ENCODE data around the gene URB2. TPM values are rescaled to one million over a fixed set of nuclear protein-coding genes. Genes with fewer than 3 reads are reported as not detected.

Gene URB2
- total and polyA plus RNA-seq, 2 experiments from 2014 or later = 7.6 to 44.3 TPM

DNA sequence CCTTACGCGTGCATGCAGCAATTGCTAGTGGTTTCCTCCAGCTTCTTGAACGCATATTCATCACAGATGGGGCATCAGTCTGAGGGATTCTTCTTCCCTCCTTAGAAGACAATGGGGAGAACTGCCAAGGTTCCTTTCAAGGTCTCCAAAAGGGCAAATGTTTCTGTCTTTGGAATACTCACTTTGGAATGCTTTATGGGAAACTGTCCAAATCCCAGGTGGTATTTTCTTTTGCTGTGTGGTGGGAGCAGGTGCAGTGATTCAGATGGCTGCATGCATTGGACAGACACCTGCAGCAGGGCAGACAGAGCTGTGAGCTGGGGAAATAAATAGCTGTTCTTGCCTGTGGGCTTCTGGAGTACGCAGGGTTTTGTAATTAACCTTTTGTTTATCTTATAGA lies 40.5 kb downstream of the URB2 start (continued):
- TF ChIP-seq, protein P1, sequence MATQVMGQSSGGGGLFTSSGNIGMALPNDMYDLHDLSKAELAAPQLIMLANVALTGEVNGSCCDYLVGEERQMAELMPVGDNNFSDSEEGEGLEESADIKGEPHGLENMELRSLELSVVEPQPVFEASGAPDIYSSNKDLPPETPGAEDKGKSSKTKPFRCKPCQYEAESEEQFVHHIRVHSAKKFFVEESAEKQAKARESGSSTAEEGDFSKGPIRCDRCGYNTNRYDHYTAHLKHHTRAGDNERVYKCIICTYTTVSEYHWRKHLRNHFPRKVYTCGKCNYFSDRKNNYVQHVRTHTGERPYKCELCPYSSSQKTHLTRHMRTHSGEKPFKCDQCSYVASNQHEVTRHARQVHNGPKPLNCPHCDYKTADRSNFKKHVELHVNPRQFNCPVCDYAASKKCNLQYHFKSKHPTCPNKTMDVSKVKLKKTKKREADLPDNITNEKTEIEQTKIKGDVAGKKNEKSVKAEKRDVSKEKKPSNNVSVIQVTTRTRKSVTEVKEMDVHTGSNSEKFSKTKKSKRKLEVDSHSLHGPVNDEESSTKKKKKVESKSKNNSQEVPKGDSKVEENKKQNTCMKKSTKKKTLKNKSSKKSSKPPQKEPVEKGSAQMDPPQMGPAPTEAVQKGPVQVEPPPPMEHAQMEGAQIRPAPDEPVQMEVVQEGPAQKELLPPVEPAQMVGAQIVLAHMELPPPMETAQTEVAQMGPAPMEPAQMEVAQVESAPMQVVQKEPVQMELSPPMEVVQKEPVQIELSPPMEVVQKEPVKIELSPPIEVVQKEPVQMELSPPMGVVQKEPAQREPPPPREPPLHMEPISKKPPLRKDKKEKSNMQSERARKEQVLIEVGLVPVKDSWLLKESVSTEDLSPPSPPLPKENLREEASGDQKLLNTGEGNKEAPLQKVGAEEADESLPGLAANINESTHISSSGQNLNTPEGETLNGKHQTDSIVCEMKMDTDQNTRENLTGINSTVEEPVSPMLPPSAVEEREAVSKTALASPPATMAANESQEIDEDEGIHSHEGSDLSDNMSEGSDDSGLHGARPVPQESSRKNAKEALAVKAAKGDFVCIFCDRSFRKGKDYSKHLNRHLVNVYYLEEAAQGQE (IDR thresholded peaks at IDR 0.05; ENCODE audit: unreplicated experiment) = no peak

DNA sequence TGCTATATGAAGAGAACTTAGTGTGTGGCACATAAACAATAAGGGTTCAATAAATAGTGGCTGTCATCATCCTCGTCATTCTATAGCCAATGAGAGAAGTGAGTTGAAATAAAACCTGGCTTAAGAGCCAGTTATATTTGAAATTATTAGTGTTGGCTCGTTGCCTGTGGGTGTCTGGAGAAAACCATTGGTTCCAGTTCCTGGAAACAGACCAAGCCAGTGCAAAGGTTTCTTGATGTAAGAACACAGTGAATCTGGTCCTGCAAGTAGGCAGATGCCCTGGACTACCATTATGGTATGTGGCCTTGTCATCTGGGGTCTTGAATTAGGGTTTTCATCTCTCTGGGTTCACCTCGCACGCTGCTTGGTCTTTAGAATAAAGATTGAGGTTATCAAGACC lies 43.3 kb downstream of the URB2 start:
- ATAC-seq (no peak), DNase-seq (ENCODE audit: low spot score) (no peak)
- no peaks in the 10 kb centered on the region for H3K9me3 Mint-ChIP-seq
- Histone ChIP-seq H3K27ac (ENCODE audit: low read depth) (no peak overlapping the region), H3K4me3 (no peak overlapping the region), H3K4me1 (ENCODE audit: insufficient read depth) (no peaks in the 10 kb centered on the region), H3K79me2 (replicated peaks; ENCODE audit: insufficient read depth) (no peaks in the 10 kb centered on the region), H3K4me2 (no peak overlapping the region), H2AFZ (no peak overlapping the region), H3K36me3 (ENCODE audit: insufficient read depth) (no peaks in the 10 kb centered on the region), H3F3A (replicated peaks; ENCODE audit: low read depth) (no peaks in the 10 kb centered on the region), H4K20me1 (replicated peaks; ENCODE audit: insufficient read depth) (0 out of 2 replicates have a peak, but pooled peaks cover 3% of the 10 kb centered on the region), H3K27me3 (ENCODE audit: insufficient read depth) (no peaks in the 10 kb centered on the region), H3K9me2 (ENCODE audit: insufficient read depth) (no peaks in the 10 kb centered on the region)
- H3K4me1 Mint-ChIP-seq = no peaks in the 10 kb centered on the region; the same call in 2 of the 3 replicates
- no peak overlapping the region for H3K4me3 Mint-ChIP-seq
- peaks cover 2% of the 10 kb centered on the region for H3K27me3 Mint-ChIP-seq (ENCODE audit: insufficient read depth, low read depth, poor library complexity)
- H3K36me3 Mint-ChIP-seq (ENCODE audit: low read depth) = no peaks in the 10 kb centered on the region
- H3K27ac Mint-ChIP-seq = no peak overlapping the region
- TF ChIP-seq CREB1 (CRISPR knock-in tag; IDR thresholded peaks at IDR 0.05; ENCODE audit: low read depth) = no peak
- TF ChIP-seq, protein P2, sequence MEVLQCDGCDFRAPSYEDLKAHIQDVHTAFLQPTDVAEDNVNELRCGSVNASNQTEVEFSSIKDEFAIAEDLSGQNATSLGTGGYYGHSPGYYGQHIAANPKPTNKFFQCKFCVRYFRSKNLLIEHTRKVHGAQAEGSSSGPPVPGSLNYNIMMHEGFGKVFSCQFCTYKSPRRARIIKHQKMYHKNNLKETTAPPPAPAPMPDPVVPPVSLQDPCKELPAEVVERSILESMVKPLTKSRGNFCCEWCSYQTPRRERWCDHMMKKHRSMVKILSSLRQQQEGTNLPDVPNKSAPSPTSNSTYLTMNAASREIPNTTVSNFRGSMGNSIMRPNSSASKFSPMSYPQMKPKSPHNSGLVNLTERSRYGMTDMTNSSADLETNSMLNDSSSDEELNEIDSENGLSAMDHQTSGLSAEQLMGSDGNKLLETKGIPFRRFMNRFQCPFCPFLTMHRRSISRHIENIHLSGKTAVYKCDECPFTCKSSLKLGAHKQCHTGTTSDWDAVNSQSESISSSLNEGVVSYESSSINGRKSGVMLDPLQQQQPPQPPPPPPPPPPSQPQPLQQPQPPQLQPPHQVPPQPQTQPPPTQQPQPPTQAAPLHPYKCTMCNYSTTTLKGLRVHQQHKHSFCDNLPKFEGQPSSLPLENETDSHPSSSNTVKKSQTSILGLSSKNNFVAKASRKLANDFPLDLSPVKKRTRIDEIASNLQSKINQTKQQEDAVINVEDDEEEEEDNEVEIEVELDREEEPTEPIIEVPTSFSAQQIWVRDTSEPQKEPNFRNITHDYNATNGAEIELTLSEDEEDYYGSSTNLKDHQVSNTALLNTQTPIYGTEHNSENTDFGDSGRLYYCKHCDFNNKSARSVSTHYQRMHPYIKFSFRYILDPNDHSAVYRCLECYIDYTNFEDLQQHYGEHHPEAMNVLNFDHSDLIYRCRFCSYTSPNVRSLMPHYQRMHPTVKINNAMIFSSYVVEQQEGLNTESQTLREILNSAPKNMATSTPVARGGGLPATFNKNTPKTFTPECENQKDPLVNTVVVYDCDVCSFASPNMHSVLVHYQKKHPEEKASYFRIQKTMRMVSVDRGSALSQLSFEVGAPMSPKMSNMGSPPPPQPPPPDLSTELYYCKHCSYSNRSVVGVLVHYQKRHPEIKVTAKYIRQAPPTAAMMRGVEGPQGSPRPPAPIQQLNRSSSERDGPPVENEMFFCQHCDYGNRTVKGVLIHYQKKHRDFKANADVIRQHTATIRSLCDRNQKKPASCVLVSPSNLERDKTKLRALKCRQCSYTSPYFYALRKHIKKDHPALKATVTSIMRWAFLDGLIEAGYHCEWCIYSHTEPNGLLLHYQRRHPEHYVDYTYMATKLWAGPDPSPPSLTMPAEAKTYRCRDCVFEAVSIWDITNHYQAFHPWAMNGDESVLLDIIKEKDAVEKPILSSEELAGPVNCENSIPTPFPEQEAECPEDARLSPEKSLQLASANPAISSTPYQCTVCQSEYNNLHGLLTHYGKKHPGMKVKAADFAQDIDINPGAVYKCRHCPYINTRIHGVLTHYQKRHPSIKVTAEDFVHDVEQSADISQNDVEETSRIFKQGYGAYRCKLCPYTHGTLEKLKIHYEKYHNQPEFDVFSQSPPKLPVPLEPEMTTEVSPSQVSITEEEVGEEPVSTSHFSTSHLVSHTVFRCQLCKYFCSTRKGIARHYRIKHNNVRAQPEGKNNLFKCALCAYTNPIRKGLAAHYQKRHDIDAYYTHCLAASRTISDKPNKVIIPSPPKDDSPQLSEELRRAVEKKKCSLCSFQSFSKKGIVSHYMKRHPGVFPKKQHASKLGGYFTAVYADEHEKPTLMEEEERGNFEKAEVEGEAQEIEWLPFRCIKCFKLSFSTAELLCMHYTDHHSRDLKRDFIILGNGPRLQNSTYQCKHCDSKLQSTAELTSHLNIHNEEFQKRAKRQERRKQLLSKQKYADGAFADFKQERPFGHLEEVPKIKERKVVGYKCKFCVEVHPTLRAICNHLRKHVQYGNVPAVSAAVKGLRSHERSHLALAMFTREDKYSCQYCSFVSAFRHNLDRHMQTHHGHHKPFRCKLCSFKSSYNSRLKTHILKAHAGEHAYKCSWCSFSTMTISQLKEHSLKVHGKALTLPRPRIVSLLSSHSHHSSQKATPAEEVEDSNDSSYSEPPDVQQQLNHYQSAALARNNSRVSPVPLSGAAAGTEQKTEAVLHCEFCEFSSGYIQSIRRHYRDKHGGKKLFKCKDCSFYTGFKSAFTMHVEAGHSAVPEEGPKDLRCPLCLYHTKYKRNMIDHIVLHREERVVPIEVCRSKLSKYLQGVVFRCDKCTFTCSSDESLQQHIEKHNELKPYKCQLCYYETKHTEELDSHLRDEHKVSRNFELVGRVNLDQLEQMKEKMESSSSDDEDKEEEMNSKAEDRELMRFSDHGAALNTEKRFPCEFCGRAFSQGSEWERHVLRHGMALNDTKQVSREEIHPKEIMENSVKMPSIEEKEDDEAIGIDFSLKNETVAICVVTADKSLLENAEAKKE (CRISPR knock-in tag; IDR thresholded peaks at IDR 0.05) = no peak
- no peak for TF ChIP-seq EZH2 (IDR thresholded peaks at IDR 0.05; ENCODE audit: low read depth, unreplicated experiment)
- TF ChIP-seq, protein P3, sequence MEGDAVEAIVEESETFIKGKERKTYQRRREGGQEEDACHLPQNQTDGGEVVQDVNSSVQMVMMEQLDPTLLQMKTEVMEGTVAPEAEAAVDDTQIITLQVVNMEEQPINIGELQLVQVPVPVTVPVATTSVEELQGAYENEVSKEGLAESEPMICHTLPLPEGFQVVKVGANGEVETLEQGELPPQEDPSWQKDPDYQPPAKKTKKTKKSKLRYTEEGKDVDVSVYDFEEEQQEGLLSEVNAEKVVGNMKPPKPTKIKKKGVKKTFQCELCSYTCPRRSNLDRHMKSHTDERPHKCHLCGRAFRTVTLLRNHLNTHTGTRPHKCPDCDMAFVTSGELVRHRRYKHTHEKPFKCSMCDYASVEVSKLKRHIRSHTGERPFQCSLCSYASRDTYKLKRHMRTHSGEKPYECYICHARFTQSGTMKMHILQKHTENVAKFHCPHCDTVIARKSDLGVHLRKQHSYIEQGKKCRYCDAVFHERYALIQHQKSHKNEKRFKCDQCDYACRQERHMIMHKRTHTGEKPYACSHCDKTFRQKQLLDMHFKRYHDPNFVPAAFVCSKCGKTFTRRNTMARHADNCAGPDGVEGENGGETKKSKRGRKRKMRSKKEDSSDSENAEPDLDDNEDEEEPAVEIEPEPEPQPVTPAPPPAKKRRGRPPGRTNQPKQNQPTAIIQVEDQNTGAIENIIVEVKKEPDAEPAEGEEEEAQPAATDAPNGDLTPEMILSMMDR (conservative IDR thresholded peaks at IDR 0.05; ENCODE audit: low read depth in 2 of 2) = no peak
- TF ChIP-seq ZNF331 (CRISPR knock-in tag; IDR thresholded peaks at IDR 0.05; ENCODE audit: low read depth) = no peak
- TF ChIP-seq POLR2AphosphoS5 (IDR thresholded peaks at IDR 0.05; ENCODE audit: low read depth) = no peak
- no peak for TF ChIP-seq NANOG (IDR thresholded peaks at IDR 0.05; ENCODE audit: borderline replicate concordance)
- TF ChIP-seq STAT1 (IDR thresholded peaks at IDR 0.05; ENCODE audit: unreplicated experiment) = no peak
- TF ChIP-seq, protein P1 (IDR thresholded peaks at IDR 0.05; ENCODE audit: unreplicated experiment) = no peak
- TF ChIP-seq JUNB (IDR thresholded peaks at IDR 0.05; ENCODE audit: unreplicated experiment) = no peak
